Heart right ventricle (tissue), 16 donors: ENCODE data around the gene STARD4. TPM values are rescaled to one million over a fixed set of nuclear protein-coding genes. Genes with fewer than 3 reads are reported as not detected.

Experiments
- ATAC-seq, 8 donors: fragments of 200-7000 bp; cut with Tn5 transposase; one replicate each; pipeline ENCODE4 v1.9.1; 2020; ENCODE audit warnings: mild to moderate bottlenecking in 8 of 8, moderate library complexity in 8 of 8, moderate number of reproducible peaks in 1 of 8
- DNase-seq, 2 donors: peaks; one replicate each; pipeline ENCODE4 v3.0.0-alpha.2; 2020
- H3K27ac ChIP-seq, 10 donors: fragments of 200-600 bp; sonication (generic) in 2 of 10; one replicate each; pipeline versions ENCODE4 v1.5.0 to v1.8.0; 2020 to 2022; ENCODE audit warnings: mild to moderate bottlenecking in 3 of 10
- H3K27me3 ChIP-seq, 7 donors: fragments of 200-600 bp; one replicate each; pipeline ENCODE4 v1.8.0; 2021 to 2022; ENCODE audit warnings: mild to moderate bottlenecking in 2 of 7
- H3K36me3 ChIP-seq, 9 donors: fragments of 200-600 bp; sonication (generic) in 1 of 9; one replicate each; pipeline versions ENCODE4 v1.5.0 to v1.8.0; 2020 to 2022; ENCODE audit warnings: mild to moderate bottlenecking in 2 of 9
- H3K4me1 ChIP-seq, 9 donors: fragments of 200-600 bp; sonication (generic) in 1 of 9; one replicate each; pipeline versions ENCODE4 v1.5.0 to v1.8.0; 2020 to 2022; ENCODE audit warnings: mild to moderate bottlenecking in 4 of 9
- H3K4me3 ChIP-seq, 10 donors: fragments of 200-600 bp; sonication (generic) in 2 of 10; one replicate each; pipeline versions ENCODE4 v1.5.0 to v1.8.0; 2020 to 2022; ENCODE audit warnings: mild to moderate bottlenecking in 7 of 10, moderate library complexity in 2 of 10
- H3K9me3 ChIP-seq, 11 donors: fragments of 200-600 bp in 10 of 11; sonication (generic) in 2 of 11; one replicate each; pipeline versions ENCODE4 v1.5.0 to v1.8.0; 2013 to 2022; ENCODE audit warnings: mild to moderate bottlenecking in 2 of 11, control low read depth in 1 of 11, moderate library complexity in 1 of 11
- WGBS, 2 donors: extraction: QIAGEN DNeasy Blood & Tissue Kit; methylation state at CpG; one replicate each; pipeline ENCODE4 v1.1.7; 2013; ENCODE audit warnings: inconsistent platforms in 1 of 2; 5-methylcytosine and 5-hydroxymethylcytosine counted together
- intact Hi-C, 10 donors: fragments of 100-400 bp; cut with DNase I; formaldehyde crosslinking; loops; one replicate each; pipeline versions ENCODE4 v1.11.1 to v1.14.2; 2022
- polyA plus RNA-seq, 2 donors: library from polyadenylated mRNA; stranded (reverse); fragments of 200-250 nt; gene quantifications; one replicate each; pipeline ENCODE4 v1.2.3, GENCODE V29; 2013
- total RNA-seq, 10 donors: library from RNA; stranded (reverse); fragmentation: NEBNext Ultra II Directional in 3 of 10; extraction: Animal tissue kit (Norgen Biotek cat#: 25700) in 3 of 10; gene quantifications; one replicate each; pipeline versions ENCODE4 v1.2.1 to v1.2.4, GENCODE V29; 2021 to 2023
- TF ChIP-seq, protein P1 (sequence below), 9 donors: fragments of 200-600 bp; sonication (generic) in 2 of 9; IDR thresholded peaks; one replicate each; pipeline versions ENCODE4 v1.5.0 to v1.8.0; 2021 to 2022; ENCODE audit warnings: antibody characterized with exemption in 9 of 9, mild to moderate bottlenecking in 5 of 9, moderate library complexity in 1 of 9
- donor health status: Arrhythmogenic right ventricular cardiomyopathy.
- donor health status: ischemic (EF 13 %, LVEDD 7.1; RV severe dilation, severe dysfunction).
- donor health status: healthy with polysubstance abuse.
- donor health status: DM: no; HTN: yes; CAD: no.
- donor health status: DM: no; HTN: no; CAD: no.
- donor health status: ischemic (EF 25% LVEDD 6.9; RV normal size, moderate dysfunction).
- donor health status: ischemic (EF 25% LVEDD 5.7; RV mildly dilated, moderate dysfunction).
- donor health status: healthy.
- donor health status: DM: yes; HTN: yes; CAD: no.
- donor health status: Ischemic cardiomyopathy.
- donor health status: ischemic (EF 35%, LVEDD 5.7; RV mildly dilated, moderate dysfunction).
- donor health status: nonischemic (EF 11% LVEDD 7.7; RV severe dilation, severe dysfunction).
- donor health status: DM: yes; HTN: yes; CAD: no.
- donor health status: PGD.
- donor health status: ischemic (EF 29% LVEDD 5.4; RV normal size, mild dysfunction).
- donor health status: nonischemic (EF 23%, LVEDD 6.1; RV moderate dilation, normal function).

STARD4 gene
- total and polyA plus RNA-seq, 12 donors: 2.9 to 14.0 (median 6.1) TPM

DNA sequence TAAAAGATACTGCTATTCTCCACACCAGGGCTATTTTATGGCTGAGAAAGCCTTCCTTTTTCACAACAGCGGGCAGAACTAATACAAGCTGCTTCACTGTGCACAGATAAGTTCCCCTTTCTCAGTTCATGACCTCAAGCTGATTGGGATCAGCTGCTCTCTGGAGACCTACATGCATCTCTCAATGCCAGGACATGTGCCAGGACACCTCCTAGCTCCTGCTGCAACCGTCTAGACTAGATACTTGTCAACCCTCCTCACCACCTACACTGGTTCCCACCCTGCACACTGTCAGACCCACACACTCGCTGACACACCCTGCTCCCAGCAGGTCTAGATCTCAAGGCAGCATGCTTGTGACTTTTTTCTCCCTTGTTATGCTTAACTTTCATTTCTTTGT lies 39.8 kb downstream of the STARD4 start:
- Histone ChIP-seq H3K9me3 (no peaks in the 10 kb centered on the region), H3K4me3 (no peak overlapping the region), H3K4me1 (peaks cover 0 to 10% (median 0%) of the 10 kb centered on the region in 9 donors), H3K27me3 (no peaks in the 10 kb centered on the region), H3K27ac (no peak overlapping the region), H3K36me3 (no peaks in the 10 kb centered on the region)
- no peak for DNase-seq
- peak in 1 of 8 donors; percentile 65 for ATAC-seq
- 46 to 53% methylated on average over 3 of the region's 3 CpGs for WGBS, 2 donors
- intact Hi-C loops: no loop called here
- TF ChIP-seq, protein P1, sequence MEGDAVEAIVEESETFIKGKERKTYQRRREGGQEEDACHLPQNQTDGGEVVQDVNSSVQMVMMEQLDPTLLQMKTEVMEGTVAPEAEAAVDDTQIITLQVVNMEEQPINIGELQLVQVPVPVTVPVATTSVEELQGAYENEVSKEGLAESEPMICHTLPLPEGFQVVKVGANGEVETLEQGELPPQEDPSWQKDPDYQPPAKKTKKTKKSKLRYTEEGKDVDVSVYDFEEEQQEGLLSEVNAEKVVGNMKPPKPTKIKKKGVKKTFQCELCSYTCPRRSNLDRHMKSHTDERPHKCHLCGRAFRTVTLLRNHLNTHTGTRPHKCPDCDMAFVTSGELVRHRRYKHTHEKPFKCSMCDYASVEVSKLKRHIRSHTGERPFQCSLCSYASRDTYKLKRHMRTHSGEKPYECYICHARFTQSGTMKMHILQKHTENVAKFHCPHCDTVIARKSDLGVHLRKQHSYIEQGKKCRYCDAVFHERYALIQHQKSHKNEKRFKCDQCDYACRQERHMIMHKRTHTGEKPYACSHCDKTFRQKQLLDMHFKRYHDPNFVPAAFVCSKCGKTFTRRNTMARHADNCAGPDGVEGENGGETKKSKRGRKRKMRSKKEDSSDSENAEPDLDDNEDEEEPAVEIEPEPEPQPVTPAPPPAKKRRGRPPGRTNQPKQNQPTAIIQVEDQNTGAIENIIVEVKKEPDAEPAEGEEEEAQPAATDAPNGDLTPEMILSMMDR (IDR thresholded peaks at IDR 0.05): no peak

DNA sequence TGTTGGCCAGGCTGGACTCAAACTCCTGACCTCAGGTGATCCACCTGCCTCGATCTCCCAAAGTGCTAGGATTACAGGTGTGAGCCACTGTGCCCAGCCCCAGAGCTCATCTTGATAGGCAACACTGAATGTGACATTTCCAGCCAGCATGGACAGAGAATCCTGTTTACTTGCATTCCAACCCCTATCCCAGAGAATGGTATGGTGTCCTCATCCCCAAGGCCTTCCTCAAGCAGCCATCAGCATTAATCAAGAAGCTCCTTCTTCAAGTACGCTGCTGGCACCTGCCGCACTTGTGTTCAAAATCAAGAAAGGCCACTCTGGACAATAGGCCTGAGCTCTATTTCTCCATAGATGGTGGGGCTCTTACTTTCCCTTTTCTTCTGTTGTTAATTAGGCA lies 40.2 kb downstream of the STARD4 start:
- no peak overlapping the region for H3K27ac ChIP-seq
- 91 to 94% methylated on average over 3 of the region's 3 CpGs for WGBS, 2 donors

DNA sequence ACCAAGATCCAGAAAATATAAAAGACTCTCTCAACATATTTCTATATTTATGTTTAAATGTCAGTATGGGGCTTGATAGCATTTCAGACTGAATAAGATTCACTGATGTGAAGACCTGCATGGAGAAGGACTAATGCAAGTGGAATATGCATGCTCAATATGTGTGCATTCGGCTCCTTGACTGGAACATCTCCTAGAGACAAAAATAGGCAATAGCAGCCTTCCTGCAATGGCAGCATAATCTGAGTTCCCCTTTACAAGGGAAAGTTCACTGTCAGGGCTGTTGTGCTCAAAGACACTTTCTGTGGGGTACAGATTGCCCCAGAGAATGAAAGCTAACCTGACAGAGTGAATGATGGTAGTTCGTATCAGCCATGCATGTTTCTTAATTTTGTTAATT lies 42.4 kb downstream of the STARD4 start:
- H3K27ac ChIP-seq: no peak overlapping the region
- peaks cover 0 to 10% (median 0%) of the 10 kb centered on the region in 9 donors for H3K4me1 ChIP-seq
- H3K9me3 ChIP-seq: peaks cover 0 to 9% (median 0%) of the 10 kb centered on the region in 11 donors
- no peaks in the 10 kb centered on the region for H3K27me3 ChIP-seq
- intact Hi-C loops: no loop called here
- no peaks in the 10 kb centered on the region for H3K36me3 ChIP-seq
- DNase-seq: no peak
- ATAC-seq: peak in 1 of 8 donors; percentile 46
- 62 to 78% methylated on average over 2 of the region's 2 CpGs for WGBS, 2 donors
- TF ChIP-seq, protein P1 (IDR thresholded peaks at IDR 0.05): peak in 1 of 9 donors; percentile 12
- H3K4me3 ChIP-seq: no peak overlapping the region

More for the DNA sequence above, 40.2 kb downstream of the STARD4 start:
- intact Hi-C loops: no loop called here
- H3K27me3 ChIP-seq: no peaks in the 10 kb centered on the region
- no peak overlapping the region for H3K4me3 ChIP-seq
- no peaks in the 10 kb centered on the region for H3K9me3 ChIP-seq
- peaks cover 0 to 10% (median 0%) of the 10 kb centered on the region in 9 donors for H3K4me1 ChIP-seq
- DNase-seq (no peak), ATAC-seq (no peak)
- H3K36me3 ChIP-seq: no peaks in the 10 kb centered on the region
- TF ChIP-seq, protein P1 (IDR thresholded peaks at IDR 0.05): no peak

DNA sequence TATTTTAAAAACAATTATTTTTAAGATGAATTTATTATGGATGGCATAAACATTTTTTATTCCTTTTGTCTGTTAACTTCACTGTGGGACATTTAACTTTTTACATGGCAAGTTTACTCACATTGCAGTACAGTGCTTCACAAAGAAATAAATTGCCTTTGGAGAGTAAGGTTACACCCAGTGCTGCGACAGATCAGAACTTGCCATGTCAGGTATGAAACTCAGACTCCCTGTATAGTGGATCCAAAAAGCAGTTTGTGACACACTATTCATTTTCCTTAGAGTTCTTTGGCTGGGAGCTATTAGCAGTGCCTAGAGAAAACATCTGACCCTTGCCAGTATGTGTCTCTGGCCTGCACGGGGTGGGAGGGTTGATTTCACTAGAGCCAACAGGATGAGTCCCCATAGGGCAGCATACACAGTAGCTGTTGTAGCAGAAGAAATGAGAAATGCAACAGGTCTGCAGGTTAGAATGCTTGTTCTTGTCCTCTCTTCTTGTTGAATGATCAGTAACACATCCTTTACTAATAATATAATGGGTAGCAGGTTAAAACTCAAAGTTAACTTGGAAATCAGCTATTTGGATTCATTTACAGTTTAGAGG lies 42.9 kb downstream of the STARD4 start:
- H3K9me3 ChIP-seq: peaks cover 0 to 9% (median 0%) of the 10 kb centered on the region in 11 donors
- ATAC-seq: no peak

More for the DNA sequence above, 42.9 kb downstream of the STARD4 start:
- H3K36me3 ChIP-seq: no peaks in the 10 kb centered on the region
- no peak overlapping the region for H3K27ac ChIP-seq
- no peak overlapping the region for H3K4me3 ChIP-seq
- peaks cover 0 to 10% (median 0%) of the 10 kb centered on the region in 9 donors for H3K4me1 ChIP-seq
- WGBS, 2 donors: 74 to 76% methylated on average over 2 of the region's 2 CpGs
- H3K27me3 ChIP-seq: no peaks in the 10 kb centered on the region
- TF ChIP-seq, protein P1 (IDR thresholded peaks at IDR 0.05): no peak
- intact Hi-C loops: no loop called here
- no peak for DNase-seq
